Body of pancreas (tissue), 4 donors: ENCODE data around the gene SLC2A8. TPM values are rescaled to one million over a fixed set of nuclear protein-coding genes. Genes with fewer than 3 reads are reported as not detected.
A peak's percentile ranks its signal among the peaks of the same experiment; 100 is the strongest.

ENCODE experiments used
- ATAC-seq: fragments of 150-250 bp; one replicate; pipeline ENCODE4 v1.9.1; 2016
- DNase-seq, 4 donors: peaks; one replicate each; pipeline ENCODE4 v3.0.0-alpha.2; 2019
- H3K27ac ChIP-seq, 4 donors: fragments of 200-600 bp; sonication (generic); 1 replicate in 3 of 4; 2 replicates in 1 of 4; pipeline versions ENCODE4 v1.5.1 to v1.6.1; 2016 to 2019; ENCODE audit warnings: mild to moderate bottlenecking in 1 of 4, mixed read lengths in 1 of 4, moderate library complexity in 1 of 4
- H3K27me3 ChIP-seq, 2 donors: fragments of 200-600 bp; sonication (generic); one replicate each; pipeline ENCODE4 v1.6.0; 2016; ENCODE audit warnings: mild to moderate bottlenecking in 1 of 2
- H3K36me3 ChIP-seq, 2 donors: fragments of 200-600 bp; sonication (generic); replicated peaks in 1 of 2; 2 replicates each; pipeline ENCODE4 v1.5.1; 2016; ENCODE audit warnings: low read depth in 2 of 2; ENCODE audit not compliant: insufficient read depth in 1 of 2
- H3K4me1 ChIP-seq: fragments of 200-600 bp; sonication (generic); one replicate; pipeline ENCODE4 v1.6.0; 2016
- H3K4me3 ChIP-seq, 2 donors: fragments of 200-600 bp; sonication (generic); 1 replicate in 1 of 2; 2 replicates in 1 of 2; pipeline ENCODE4 v1.5.1; 2016 to 2019
- H3K9me3 ChIP-seq, 3 donors: fragments of 200-600 bp; sonication (generic); 1 replicate in 2 of 3; 2 replicates in 1 of 3; pipeline ENCODE4 v1.5.1; 2016
- POLR2A ChIP-seq, 3 donors: fragments of 450-650 bp; IDR thresholded peaks; one replicate each; pipeline ENCODE4 v1.6.1; 2016; ENCODE audit warnings: antibody characterized with exemption in 3 of 3, mild to moderate bottlenecking in 2 of 3
- WGBS, 2 donors: methylation state at CpG; one replicate each; pipeline ENCODE4 v1.1.5; 2017; 5-methylcytosine and 5-hydroxymethylcytosine counted together
- intact Hi-C: fragments of 100-400 bp; cut with DNase I; formaldehyde crosslinking; loops from one replicate; pipeline ENCODE4 v1.15.1; 2023
- total RNA-seq, 2 donors: library from RNA; depleted of rRNA; stranded (reverse); fragments of >200 nt; gene quantifications; one replicate each; pipeline ENCODE4 v1.1.0, GENCODE V29; 2016
- TF ChIP-seq, protein P1 (sequence below), 7 experiments: fragments of 450-650 bp in 4 of 7; fragments of 200-600 bp in 3 of 7; sonication (generic) in 3 of 7; IDR thresholded peaks; one replicate each; pipeline ENCODE4 v1.5.1; 2016 to 2019; ENCODE audit warnings: antibody characterized with exemption in 7 of 7

SLC2A8 gene
- total RNA-seq, 2 donors from 2014 or later: 10.9 to 18.2 TPM

DNA sequence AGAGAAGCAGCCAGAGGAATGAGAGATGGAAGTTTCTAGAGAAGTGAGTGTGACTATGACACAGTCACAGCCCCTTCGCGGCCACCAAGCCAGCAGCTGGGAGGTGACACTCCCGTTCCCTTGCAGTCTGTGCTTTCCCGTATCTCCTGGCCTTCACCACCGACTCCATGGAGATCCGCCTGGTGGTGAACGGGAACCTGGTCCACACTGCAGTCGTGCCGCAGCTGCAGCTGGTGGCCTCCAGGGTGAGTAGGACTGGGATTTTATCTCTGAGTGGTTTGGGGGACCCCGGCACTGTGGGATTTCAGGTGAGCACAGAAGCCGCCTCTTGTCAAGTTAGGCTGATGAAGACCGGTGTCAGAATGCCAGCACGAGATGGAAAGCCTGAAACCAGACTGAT is 12.1 kb upstream of the SLC2A8 start:
- ATAC-seq (no peak), DNase-seq (no peak)
- 77 to 87% methylated on average over 10 to 13 of the region's 13 CpGs for WGBS, 2 donors
- intact Hi-C loops: no loop called here
- H3K27me3 ChIP-seq: no peaks in the 10 kb centered on the region
- no peaks in the 10 kb centered on the region for H3K9me3 ChIP-seq
- H3K36me3 ChIP-seq: no peaks in the 10 kb centered on the region
- TF ChIP-seq, protein P1, sequence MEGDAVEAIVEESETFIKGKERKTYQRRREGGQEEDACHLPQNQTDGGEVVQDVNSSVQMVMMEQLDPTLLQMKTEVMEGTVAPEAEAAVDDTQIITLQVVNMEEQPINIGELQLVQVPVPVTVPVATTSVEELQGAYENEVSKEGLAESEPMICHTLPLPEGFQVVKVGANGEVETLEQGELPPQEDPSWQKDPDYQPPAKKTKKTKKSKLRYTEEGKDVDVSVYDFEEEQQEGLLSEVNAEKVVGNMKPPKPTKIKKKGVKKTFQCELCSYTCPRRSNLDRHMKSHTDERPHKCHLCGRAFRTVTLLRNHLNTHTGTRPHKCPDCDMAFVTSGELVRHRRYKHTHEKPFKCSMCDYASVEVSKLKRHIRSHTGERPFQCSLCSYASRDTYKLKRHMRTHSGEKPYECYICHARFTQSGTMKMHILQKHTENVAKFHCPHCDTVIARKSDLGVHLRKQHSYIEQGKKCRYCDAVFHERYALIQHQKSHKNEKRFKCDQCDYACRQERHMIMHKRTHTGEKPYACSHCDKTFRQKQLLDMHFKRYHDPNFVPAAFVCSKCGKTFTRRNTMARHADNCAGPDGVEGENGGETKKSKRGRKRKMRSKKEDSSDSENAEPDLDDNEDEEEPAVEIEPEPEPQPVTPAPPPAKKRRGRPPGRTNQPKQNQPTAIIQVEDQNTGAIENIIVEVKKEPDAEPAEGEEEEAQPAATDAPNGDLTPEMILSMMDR (IDR thresholded peaks at IDR 0.05): no peak
- no peak for TF ChIP-seq POLR2A (IDR thresholded peaks at IDR 0.05)
- no peaks in the 10 kb centered on the region for H3K4me1 ChIP-seq
- H3K4me3 ChIP-seq: no peak overlapping the region
- H3K27ac ChIP-seq: no peak overlapping the region

DNA sequence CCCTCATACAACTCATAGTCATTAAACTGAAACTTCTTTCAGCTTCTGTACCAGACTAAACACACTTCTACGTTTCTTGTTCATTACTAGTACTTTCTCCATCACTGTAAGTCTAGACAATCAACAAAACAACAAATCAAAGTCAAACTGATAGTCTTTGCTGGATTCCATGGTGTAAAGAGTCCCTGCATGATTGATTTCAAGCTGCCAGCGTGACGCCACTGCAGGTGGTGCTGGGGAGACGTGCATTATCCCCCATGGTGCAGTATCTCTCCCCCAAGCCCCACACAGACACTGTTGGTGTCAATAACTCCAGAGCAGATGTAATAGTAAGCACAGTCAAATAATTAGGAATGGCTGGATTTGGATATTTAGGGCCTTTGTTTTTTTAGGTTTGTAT is 10.7 kb upstream of the SLC2A8 start:
- Histone ChIP-seq H3K27ac (no peak overlapping the region), H3K4me3 (no peak overlapping the region), H3K36me3 (no peaks in the 10 kb centered on the region), H3K4me1 (no peaks in the 10 kb centered on the region), H3K9me3 (no peaks in the 10 kb centered on the region), H3K27me3 (no peaks in the 10 kb centered on the region)
- ATAC-seq (no peak), DNase-seq (no peak)
- 70 to 93% methylated on average over 4 of the region's 4 CpGs for whole genome bisulfite sequencing, 2 donors
- TF ChIP-seq, protein P1 (IDR thresholded peaks at IDR 0.05): no peak
- TF ChIP-seq POLR2A (IDR thresholded peaks at IDR 0.05): no peak
- intact Hi-C loops: no loop called here

DNA sequence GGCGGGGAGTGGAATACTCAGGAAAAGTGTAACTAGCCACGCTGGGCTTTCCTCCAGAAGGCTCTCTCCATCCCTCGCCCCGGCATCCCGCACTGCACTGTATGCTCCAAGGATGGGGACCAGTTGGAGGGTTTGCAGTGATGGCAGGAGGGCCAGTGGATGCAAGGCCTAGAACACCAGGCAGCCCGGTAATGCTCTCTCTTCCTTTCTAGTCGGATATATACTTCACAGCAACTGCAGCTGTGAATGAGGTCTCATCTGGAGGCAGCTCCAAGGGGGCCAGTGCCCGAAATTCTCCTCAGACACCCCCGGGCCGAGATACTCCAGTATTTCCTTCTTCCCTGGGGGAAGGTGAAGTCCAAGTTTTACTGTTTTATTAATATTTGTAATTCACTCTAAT is 10.0 kb upstream of the SLC2A8 start:
- Histone ChIP-seq H3K9me3 (no peaks in the 10 kb centered on the region), H3K27ac (no peak overlapping the region), H3K27me3 (no peaks in the 10 kb centered on the region), H3K36me3 (no peaks in the 10 kb centered on the region), H3K4me1 (no peaks in the 10 kb centered on the region), H3K4me3 (no peak overlapping the region)
- intact Hi-C loops: no loop called here
- DNase-seq: no peak
- no peak for TF ChIP-seq POLR2A (IDR thresholded peaks at IDR 0.05)
- TF ChIP-seq, protein P1 (IDR thresholded peaks at IDR 0.05): no peak
- no peak for ATAC-seq
- 89 to 90% methylated on average over 10 of the region's 10 CpGs for WGBS, 2 donors

- TF ChIP-seq, protein P1 (IDR thresholded peaks at IDR 0.05): no peak
- no peak for TF ChIP-seq POLR2A (IDR thresholded peaks at IDR 0.05)
- H3K27ac ChIP-seq: peak overlapping the region in 3 of 4 donors; percentile 17 to 55 (median 20)
- 51 to 61% methylated on average over 10 of the region's 10 CpGs for WGBS, 2 donors
These were observed 8.7 kb upstream of the SLC2A8 start for GRCh38 chr9:127388037-127388855.

GRCh38 chr9:127388856-127389238 is 8.1 kb upstream of the SLC2A8 start:
- H3K36me3 ChIP-seq: no peaks in the 10 kb centered on the region
- 62 to 66% methylated on average over 6 of the region's 6 CpGs for WGBS, 2 donors
- no peaks in the 10 kb centered on the region for H3K27me3 ChIP-seq
- no peak overlapping the region for H3K4me3 ChIP-seq
- no peak for DNase-seq
- no peak for TF ChIP-seq POLR2A (IDR thresholded peaks at IDR 0.05)
- TF ChIP-seq, protein P1 (IDR thresholded peaks at IDR 0.05): no peak
- H3K4me1 ChIP-seq: no peaks in the 10 kb centered on the region
- no peaks in the 10 kb centered on the region for H3K9me3 ChIP-seq
- intact Hi-C loops: no loop called here
- no peak for ATAC-seq
- peak overlapping the region; percentile 17 to 55 (median 19) for H3K27ac ChIP-seq

More at GRCh38 chr9:127388037-127388855, 8.7 kb upstream of the SLC2A8 start:
- no peaks in the 10 kb centered on the region for H3K4me1 ChIP-seq
- intact Hi-C loops: no loop called here
- DNase-seq: peak in 3 of 4 donors; percentile 32 to 58 (median 49)
- no peaks in the 10 kb centered on the region for H3K9me3 ChIP-seq
- H3K4me3 ChIP-seq: no peak overlapping the region
- H3K27me3 ChIP-seq: no peaks in the 10 kb centered on the region
- no peaks in the 10 kb centered on the region for H3K36me3 ChIP-seq
- peak; percentile 88 for ATAC-seq
